Measurements from ENCODE around the gene CYP27C1.
"Not testable (repeated sequence)": the region's sequence is repeated elsewhere in the genome, so short reads cannot be mapped to it uniquely, and the experiment has no call there.

The CYP27C1 gene

GRCh38 chr2:127224135-127224534 lies 4.0 kb upstream of the CYP27C1 start:
- DNase-seq (ENCODE audit: low read depth in 3 of 3): not testable (repeated sequence)

DNA sequence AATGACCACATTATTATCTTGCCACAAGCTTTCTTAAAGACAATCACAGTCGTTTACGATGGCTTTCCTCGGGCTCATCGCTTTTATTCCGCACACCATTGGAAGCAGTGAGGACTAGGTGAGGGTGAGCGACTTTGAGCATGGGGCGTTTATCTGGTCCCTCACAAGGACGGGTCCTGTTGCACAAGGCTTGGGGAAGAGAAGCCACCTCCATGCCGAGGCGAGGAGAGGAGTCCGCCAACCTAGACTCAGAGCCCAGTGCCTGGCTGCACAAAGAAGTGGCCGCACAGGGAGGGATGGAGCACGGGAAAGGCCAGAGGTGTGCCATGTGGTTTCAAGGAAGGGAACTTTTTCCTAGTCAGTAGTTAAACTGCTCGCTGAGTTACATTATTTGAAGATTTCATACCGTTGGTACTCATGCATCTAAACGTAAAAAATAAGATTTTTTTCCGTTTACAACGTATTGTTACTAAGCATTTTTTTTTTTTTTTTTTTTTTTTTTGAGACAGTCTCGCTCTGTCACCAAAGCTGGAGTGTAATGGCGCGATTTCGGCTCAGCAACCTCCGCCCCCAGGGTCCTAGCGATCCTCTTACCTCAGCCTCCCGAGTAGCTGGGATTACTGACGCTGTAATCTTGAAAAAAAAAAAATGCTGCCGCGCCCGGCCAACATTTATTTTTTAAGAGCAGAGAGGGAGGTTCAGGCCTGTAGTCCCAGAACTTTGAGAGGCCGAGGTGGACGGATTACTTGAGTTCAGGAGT lies 849 bp upstream of the CYP27C1 start:
- DNase-seq (ENCODE audit: low read depth in 3 of 3): no peak

DNA sequence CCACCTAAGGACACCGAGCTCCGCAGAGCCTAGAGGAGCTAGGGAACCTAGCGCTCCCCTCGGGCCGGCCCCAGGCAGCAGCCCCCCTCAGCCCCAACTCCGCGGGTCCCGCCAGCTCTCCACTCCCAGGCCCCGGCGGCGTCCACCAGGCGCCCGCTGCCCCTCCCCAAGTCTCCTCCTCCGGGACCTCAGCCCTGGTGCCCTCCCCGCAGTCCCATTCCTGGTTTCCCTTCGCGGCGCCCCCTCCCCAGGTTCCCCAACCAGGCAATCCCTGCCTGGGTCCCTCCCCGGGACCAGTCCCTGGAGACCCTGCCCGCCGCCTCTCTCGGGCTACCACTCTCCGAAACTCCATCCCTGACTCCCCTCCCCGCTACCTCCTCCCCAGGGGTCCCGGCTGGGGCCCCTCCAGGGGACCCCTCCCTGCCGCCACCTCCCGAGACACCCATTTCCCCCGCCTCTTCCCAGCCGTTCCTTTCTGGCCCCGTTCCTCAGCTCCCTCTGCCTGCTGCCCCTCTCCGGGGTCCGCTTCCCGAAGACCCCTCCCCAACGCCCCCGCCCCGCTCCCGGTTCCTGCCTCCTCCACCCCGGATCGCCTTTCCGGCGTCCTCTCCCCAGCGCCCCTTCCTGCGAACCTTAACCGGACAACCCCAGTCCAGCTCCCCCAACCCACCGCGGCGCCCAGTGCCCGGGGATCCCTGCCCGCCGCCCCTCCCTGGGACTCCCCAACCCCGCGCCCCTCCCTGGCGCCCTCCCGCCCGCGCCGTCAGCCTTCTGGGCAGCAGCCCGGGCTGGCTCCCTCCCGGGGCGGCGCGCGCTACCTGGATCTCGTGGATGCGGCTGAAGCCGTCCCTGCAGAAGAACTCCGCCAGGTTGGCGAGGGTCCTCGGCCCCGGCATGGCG lies 678 bp downstream of the CYP27C1 start:
- no peak for DNase-seq (ENCODE audit: low read depth in 3 of 3)

- no peak for DNase-seq (ENCODE audit: low read depth in 3 of 3)
Observed at GRCh38 chr2:127218812-127219170, 1.3 kb downstream of the CYP27C1 start.

- DNase-seq (ENCODE audit: low read depth in 3 of 3): no peak
Observed at GRCh38 chr2:127217470-127218325, 2.4 kb downstream of the CYP27C1 start.

- no peak for DNase-seq (ENCODE audit: low read depth in 3 of 3)
Observed at GRCh38 chr2:127216593-127216992, 3.5 kb downstream of the CYP27C1 start.

GRCh38 chr2:127216095-127216494 lies 4.0 kb downstream of the CYP27C1 start:
- DNase-seq (ENCODE audit: low read depth in 3 of 3): no peak

GRCh38 chr2:127214201-127214600 lies 5.9 kb downstream of the CYP27C1 start:
- DNase-seq (ENCODE audit: low read depth in 3 of 3): not testable (repeated sequence)

GRCh38 chr2:127208313-127208712 lies 11.8 kb downstream of the CYP27C1 start:
- DNase-seq (ENCODE audit: low read depth in 3 of 3): no peak

- DNase-seq (ENCODE audit: low read depth in 3 of 3): no peak
Observed at GRCh38 chr2:127205218-127206125, 14.6 kb downstream of the CYP27C1 start.

DNA sequence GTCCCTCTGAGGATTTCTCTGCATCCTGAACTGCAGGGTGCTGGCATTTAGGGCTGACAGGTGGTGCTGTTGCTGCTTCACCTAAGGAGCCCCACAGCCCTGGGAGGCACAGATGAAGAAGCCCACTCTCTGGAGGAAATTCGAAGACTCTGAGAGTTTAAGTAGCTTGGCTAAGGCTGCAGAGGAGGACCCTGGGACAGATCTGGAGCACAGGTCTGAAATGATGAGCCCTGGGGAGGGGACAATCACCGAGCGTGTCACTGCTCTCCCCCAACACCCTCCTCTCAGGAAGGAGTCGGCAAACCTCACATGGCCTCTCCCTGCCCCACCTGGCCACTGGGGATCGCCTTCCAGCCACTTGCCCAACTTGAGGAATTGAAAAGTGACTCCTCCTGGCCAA lies 18.6 kb downstream of the CYP27C1 start:
- DNase-seq (ENCODE audit: low read depth in 3 of 3): no peak

GRCh38 chr2:127200962-127201361 lies 19.1 kb downstream of the CYP27C1 start:
- no peak for DNase-seq (ENCODE audit: low read depth in 3 of 3)

- DNase-seq (ENCODE audit: low read depth in 3 of 3): no peak
Observed at GRCh38 chr2:127199223-127199622, 20.9 kb downstream of the CYP27C1 start.

GRCh38 chr2:127197475-127198385 lies 22.4 kb downstream of the CYP27C1 start:
- DNase-seq (ENCODE audit: low read depth in 3 of 3): peak in 2 of 3 experiments; percentile 9 to 18

- no peak for DNase-seq (ENCODE audit: low read depth in 3 of 3)
Observed at GRCh38 chr2:127196998-127197397, 23.1 kb downstream of the CYP27C1 start.

DNA sequence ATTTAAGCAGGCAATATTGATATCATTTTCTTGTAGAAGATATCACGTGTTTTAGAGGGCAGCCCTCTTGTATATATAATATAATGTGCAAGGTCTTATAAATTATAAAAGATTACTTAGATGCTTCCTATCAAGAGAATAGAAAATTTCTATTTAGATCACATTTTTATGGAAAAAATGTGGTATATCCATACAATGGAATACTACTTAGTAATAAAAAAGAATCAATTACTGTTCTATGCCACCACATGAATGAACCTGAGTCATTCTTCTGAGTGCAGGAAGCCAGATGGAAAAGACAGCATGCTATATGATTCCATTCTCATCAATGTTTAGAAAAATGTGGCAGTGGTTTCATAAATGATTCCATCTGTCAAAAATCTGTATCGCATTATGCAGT lies 23.6 kb downstream of the CYP27C1 start:
- DNase-seq (ENCODE audit: low read depth in 3 of 3): no peak

- no peak for DNase-seq (ENCODE audit: low read depth in 3 of 3)
Observed at GRCh38 chr2:127195140-127196074, 24.7 kb downstream of the CYP27C1 start.

GRCh38 chr2:127194447-127194846 lies 25.7 kb downstream of the CYP27C1 start:
- DNase-seq (ENCODE audit: low read depth in 3 of 3): no peak

DNA sequence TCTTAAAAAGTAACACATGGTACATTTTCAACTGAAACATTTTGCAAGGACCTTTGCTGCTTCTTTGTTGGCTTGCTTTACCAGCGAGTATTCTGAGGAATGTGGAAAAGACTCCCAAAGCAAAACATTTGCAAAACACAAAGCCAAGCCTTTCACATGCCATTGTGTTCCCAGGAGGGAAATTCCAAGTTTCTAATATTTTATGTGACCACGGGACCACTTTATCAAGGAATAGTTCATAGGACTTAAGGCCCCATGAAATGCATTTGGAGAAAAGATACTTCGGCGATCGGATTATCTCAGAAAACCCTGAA lies 26.2 kb downstream of the CYP27C1 start:
- no peak for DNase-seq (ENCODE audit: low read depth in 3 of 3)
